ENCODE measurements around the gene DR1.

Gene DR1

DNA sequence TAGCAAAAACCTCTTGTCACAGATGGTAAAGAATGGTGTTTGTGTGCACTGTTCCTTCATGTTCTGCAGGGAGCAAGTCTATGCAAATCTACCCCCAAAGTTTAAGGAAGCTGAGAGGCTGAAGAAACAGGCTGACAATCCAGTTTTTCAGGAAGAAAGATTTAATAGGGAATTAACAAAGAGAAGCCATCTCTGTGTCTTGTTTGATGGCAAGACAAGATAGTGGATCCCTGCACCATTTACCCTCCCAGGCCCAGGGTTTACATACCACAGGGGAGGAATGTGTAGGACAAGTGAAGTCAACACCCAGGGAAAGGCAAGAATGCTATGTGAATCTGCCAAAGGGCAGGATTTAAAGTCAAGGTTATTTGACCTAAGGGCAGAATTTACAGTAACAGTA is 54.1 kb downstream of the DR1 start:
- DNase-seq: no peak

DNA sequence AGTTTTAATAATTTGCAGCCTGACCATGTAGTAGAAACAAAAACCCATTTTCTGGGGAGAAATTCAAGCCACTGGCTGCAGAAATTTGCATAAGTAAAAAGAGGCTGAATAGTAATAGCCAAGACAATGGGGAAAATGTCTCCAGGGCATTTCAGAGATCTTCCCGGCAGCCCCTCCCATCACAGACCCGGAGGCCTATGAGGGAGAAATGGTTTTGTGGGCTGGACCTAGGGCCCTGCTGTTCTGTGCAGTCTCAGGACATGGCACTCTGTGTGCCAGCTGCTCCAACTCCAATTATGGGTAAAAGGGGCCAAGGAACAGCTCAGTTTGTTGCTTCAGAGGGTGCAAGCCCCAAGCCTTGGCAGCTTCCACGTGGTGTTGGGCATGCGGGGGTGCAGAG is 62.5 kb downstream of the DR1 start:
- no peak for DNase-seq

DNA sequence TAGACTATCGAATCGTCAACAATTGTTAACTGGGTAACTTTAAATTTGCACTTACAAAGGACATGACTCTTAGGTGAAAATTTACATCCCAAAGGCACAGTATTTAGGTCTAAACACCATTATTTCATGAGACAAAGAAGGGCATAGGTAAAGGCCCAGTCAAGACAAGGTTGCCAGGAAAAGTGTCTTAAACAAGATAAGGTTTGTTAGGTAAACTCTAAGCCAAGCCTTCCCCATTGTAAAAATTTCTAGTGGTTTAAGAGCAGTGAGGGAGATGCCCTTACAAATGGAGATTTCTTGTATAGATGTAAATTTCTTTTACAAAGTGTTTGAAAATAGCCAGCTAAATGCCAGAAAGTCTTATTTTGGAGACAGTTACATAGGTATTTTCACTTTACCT is 65.3 kb downstream of the DR1 start:
- DNase-seq: no peak

DNA sequence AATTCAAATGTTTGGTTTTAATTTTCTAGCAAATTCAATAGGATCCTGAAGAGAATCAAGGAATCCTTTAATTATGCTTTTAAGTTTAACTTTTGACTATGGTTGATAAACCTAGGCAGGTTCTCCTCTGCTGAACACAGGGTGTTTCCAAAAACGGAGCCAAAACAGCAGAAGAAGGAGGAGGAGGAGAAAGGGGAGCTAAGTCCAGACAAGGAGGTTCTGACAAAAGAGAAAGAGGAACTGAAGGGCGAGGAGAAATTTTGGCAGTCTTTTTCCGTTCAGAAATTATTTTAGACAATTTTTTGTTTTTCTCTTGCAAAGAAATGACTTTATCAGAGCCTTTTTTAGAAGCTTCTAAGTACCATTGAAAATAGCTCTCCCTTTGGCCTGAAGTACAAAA is 69.0 kb downstream of the DR1 start:
- DNase-seq: no peak

DNA sequence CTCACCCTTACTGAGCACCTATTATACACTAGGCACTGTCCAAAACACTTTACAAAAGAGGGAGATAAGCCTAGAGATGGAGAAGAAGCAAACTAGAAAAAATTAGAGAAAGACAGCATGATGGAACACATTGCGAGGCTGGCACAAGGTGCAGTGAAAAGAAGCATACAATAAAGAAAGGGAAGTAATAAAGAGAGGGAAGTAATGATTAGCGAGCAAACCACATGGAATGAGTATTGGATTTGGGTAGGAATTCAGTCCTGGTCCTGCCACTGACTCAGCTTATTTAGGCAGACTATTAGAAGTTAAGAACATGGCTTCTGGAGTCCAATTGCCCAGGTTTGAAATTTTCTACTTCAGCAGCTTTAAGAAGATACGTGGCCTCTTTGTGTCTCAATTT is 69.6 kb downstream of the DR1 start:
- DNase-seq: no peak

DNA sequence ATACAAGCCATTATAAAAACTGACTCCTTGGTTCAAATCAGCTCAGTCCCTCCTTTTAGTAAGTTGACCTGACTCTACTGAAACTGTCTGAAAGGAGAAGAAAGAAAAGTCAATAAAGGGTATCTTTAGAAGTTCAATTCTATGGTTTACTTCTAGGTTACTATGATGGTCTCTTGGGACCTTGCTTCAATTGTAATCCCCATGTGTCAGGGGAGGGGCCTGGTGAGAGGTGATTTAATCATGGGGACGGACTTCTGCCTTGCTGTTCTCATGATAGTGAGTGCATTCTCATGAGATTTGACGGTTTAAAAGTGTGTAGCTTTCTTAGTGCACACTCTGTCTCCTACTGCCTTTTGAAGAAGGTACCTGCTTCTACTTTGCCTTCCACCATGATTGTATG is 70.5 kb downstream of the DR1 start:
- no peak for DNase-seq
